RWPE1 (cell line): ENCODE measurements around the gene CMIP.

Experiments
- CTCF ChIA-PET: fragments of 350-600 bp; sonication (Branson Sonifier 250); formaldehyde crosslinking; extraction: SDS; loops from one replicate; lab custom pipeline; 2021; lab: Yijun Ruan, JAX
- POLR2A ChIA-PET: fragments of 400-600 bp; formaldehyde crosslinking; extraction: SDS; loops from one replicate; lab custom pipeline; 2020; ENCODE audit warnings: antibody characterized with exemption; ENCODE audit not compliant: low non-redundant PET; lab: Yijun Ruan, JAX
- DNase-seq: peaks from one replicate; pipeline ENCODE4 v3.0.0; 2012; ENCODE audit warnings: low spot score
- H3K27ac ChIP-seq: fragments of 450-650 bp; 2 replicates; pipeline ENCODE4 v1.5.1; 2017
- CTCF ChIP-seq: fragments of 450-650 bp; conservative IDR thresholded peaks from 2 replicates; pipeline ENCODE4 v1.5.1; 2017; ENCODE audit warnings: low read depth, mild to moderate bottlenecking

Gene CMIP

DNA sequence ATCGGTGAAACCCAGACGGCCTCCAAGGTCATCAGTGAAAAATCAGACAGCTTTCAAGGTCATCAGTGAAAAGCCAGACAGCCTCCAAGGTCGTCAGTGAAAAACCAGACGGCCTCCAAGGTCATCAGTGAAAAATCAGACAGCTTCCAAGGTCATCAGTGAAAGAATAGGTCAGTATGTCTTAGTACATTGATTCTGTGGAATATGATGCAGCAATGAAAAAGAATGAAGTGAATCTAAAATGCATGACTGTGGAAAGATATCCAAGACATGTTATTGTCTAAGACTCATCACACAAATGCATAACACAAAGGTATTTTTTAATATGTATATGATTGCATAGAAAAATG lies 72.5 kb downstream of the CMIP start:
- POLR2A ChIA-PET, result no interaction called here
- no peak for DNase-seq
- CTCF ChIA-PET, result no interaction called here
- TF ChIP-seq CTCF, result no peak
- no peak overlapping the region for H3K27ac ChIP-seq

GRCh38 chr16:81517629-81518438 lies 73.2 kb downstream of the CMIP start:
- TF ChIP-seq CTCF, result no peak
- peak overlapping the region; percentile 44 for H3K27ac ChIP-seq
- ChIA-PET CTCF (no interaction called here), POLR2A (no interaction called here)
- peak; percentile 44 for DNase-seq

DNA sequence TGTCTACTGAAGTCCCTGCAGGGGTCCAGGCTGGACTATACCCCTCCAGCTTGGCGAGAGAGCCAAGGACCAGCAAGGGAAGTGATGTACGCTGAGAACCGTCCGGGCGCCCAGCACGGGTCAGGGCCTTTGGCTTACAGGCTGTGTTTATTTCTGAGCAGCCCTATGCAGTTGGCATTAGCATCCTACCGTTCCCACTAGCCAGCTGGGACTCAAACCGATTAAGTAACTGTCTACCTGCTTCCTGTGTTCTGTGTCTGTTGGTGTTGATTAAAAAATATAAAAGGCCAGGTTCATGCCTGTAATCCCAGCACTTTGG lies 73.8 kb downstream of the CMIP start:
- ChIA-PET CTCF (no interaction called here), POLR2A (no interaction called here)
- peak overlapping the region; percentile 44 for H3K27ac ChIP-seq
- no peak for TF ChIP-seq CTCF
- DNase-seq, result no peak

- ChIA-PET POLR2A (interaction anchor here (0.7 kb wide), 1 partner anchor 20 kb away, joined by 4 read pairs; no protein-coding TSS in a partner anchor), CTCF (interaction anchor here (0.6 kb wide), 1 partner anchor 204 kb away, joined by 3 read pairs; no protein-coding TSS in a partner anchor)
- H3K27ac ChIP-seq, result peak overlapping the region; percentile 44
- no peak for DNase-seq
- no peak for TF ChIP-seq CTCF
Measured at GRCh38 chr16:81519301-81520150, 74.9 kb downstream of the CMIP start.

DNA sequence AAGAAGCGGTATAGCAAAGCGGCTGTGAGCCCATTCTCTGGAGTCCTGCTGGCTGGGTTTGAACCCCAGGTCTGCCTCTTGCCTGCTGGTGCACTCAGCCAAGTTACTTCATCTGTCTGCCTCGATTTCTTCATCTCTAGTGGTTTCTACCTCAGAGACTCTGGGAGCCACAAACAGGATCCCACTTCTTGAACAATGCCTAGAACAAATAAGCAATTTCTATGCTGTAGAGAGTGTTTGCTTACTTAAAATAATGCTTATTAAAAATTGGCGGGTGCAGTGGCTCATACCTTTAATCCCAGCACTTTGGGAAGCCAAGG lies 75.5 kb downstream of the CMIP start:
- CTCF ChIA-PET, result no interaction called here
- POLR2A ChIA-PET, result no interaction called here
- H3K27ac ChIP-seq, result peak overlapping the region; percentile 30
- no peak for TF ChIP-seq CTCF
- DNase-seq, result no peak

- no peak for DNase-seq
- no peak for TF ChIP-seq CTCF
- 0 out of 2 replicates have a peak overlapping the region, but pooled peaks have one; percentile 3 for H3K27ac ChIP-seq
- POLR2A ChIA-PET, result no interaction called here
- CTCF ChIA-PET, result no interaction called here
Measured at GRCh38 chr16:81520560-81521135, 76.0 kb downstream of the CMIP start.
